WTC11 (cell line): ENCODE data around the gene MORC2. TPM values are rescaled to one million over a fixed set of nuclear protein-coding genes. Genes with fewer than 3 reads are reported as not detected.

Source experiments
- ATAC-seq: fragments of 200-7000 bp; cut with Tn5 transposase; 2 replicates; pipeline ENCODE4 v1.10.0; 2021; ENCODE audit warnings: mild to moderate bottlenecking, moderate library complexity
- CTCF ChIA-PET: fragments of 300-600 bp; sonication (Branson Sonifier 250); formaldehyde crosslinking; loops from one replicate; lab custom pipeline; 2021; ENCODE audit warnings: antibody characterized with exemption; lab: Charles Lee
- POLR2A ChIA-PET: fragments of 350-600 bp; sonication (Branson Sonifier 250); formaldehyde crosslinking; loops from one replicate; lab custom pipeline; 2021; ENCODE audit warnings: antibody characterized with exemption; lab: Charles Lee
- DNase-seq: peaks from one replicate; pipeline ENCODE4 v3.0.0; 2021; ENCODE audit warnings: low spot score
- H3K27ac Mint-ChIP-seq: 2 replicates; pipeline ENCODE4 v1.8.0; 2021; ENCODE audit warnings: mixed read lengths
- H3K27me3 Mint-ChIP-seq: 2 replicates; pipeline ENCODE4 v1.8.0; 2021; ENCODE audit warnings: low read depth, mild to moderate bottlenecking, moderate library complexity, mixed read lengths
- H3K36me3 Mint-ChIP-seq: 2 replicates; pipeline ENCODE4 v1.8.0; 2021; ENCODE audit warnings: mixed read lengths
- H3K4me1 Mint-ChIP-seq: 2 replicates; pipeline ENCODE4 v1.8.0; 2022; ENCODE audit warnings: mixed read lengths
- H3K4me3 Mint-ChIP-seq: 2 replicates; pipeline ENCODE4 v1.8.0; 2021; ENCODE audit warnings: mild to moderate bottlenecking, moderate library complexity, mixed read lengths
- H3K9me3 Mint-ChIP-seq: 2 replicates; pipeline ENCODE4 v1.8.0; 2021; ENCODE audit warnings: mixed read lengths
- ARID4B ChIP-seq: sonication (generic); formaldehyde crosslinking; IDR thresholded peaks from 2 replicates; pipeline ENCODE4 v1.8.0; 2023; ENCODE audit warnings: missing genetic modification reagents, mild to moderate bottlenecking, borderline replicate concordance
- ATF1 ChIP-seq: sonication (generic); formaldehyde crosslinking; IDR thresholded peaks from 2 replicates; pipeline ENCODE4 v1.8.1; 2023; ENCODE audit warnings: mild to moderate bottlenecking, moderate library complexity, missing genetic modification reagents
- FOXK1 ChIP-seq: sonication (generic); formaldehyde crosslinking; IDR thresholded peaks from 2 replicates; pipeline ENCODE4 v1.8.0; 2022; ENCODE audit warnings: mild to moderate bottlenecking, moderate library complexity, missing genetic modification reagents
- GABPB1 ChIP-seq: sonication (generic); formaldehyde crosslinking; IDR thresholded peaks from 2 replicates; pipeline ENCODE4 v1.8.1; 2023; ENCODE audit warnings: mild to moderate bottlenecking, missing genetic modification reagents
- IRF1 ChIP-seq: sonication (generic); formaldehyde crosslinking; IDR thresholded peaks from 2 replicates; pipeline ENCODE4 v1.8.0; 2023; ENCODE audit warnings: missing genetic modification reagents
- MYBL2 ChIP-seq: sonication (generic); formaldehyde crosslinking; IDR thresholded peaks from 2 replicates; pipeline ENCODE4 v1.8.1; 2023; ENCODE audit warnings: mild to moderate bottlenecking, moderate library complexity, missing genetic modification reagents
- NFE2L1 ChIP-seq: sonication (generic); formaldehyde crosslinking; IDR thresholded peaks from 2 replicates; pipeline ENCODE4 v1.8.1; 2023; ENCODE audit warnings: missing genetic modification reagents
- NFYB ChIP-seq: sonication (generic); formaldehyde crosslinking; conservative IDR thresholded peaks from 2 replicates; pipeline ENCODE4 v1.8.0; 2022; ENCODE audit warnings: low read depth, missing genetic modification reagents
- OVOL2 ChIP-seq: fragments of 250-450 bp; sonication (Bioruptor Pico); IDR thresholded peaks from 2 replicates; pipeline ENCODE4 v1.9.0; 2021; ENCODE audit warnings: mild to moderate bottlenecking, borderline replicate concordance
- PRRX2 ChIP-seq: fragments of 250-450 bp; sonication (Bioruptor Pico); IDR thresholded peaks from 2 replicates; pipeline ENCODE4 v1.8.0; 2021; ENCODE audit warnings: mild to moderate bottlenecking
- ZNF121 ChIP-seq: sonication (generic); formaldehyde crosslinking; IDR thresholded peaks from 2 replicates; pipeline ENCODE4 v1.8.0; 2023; ENCODE audit warnings: missing genetic modification reagents
- ZNF138 ChIP-seq: sonication (generic); formaldehyde crosslinking; conservative IDR thresholded peaks from 2 replicates; pipeline ENCODE4 v1.8.1; 2022; ENCODE audit warnings: mild to moderate bottlenecking, moderate library complexity, missing genetic modification reagents
- ZNF416 ChIP-seq: fragments of 250-450 bp; sonication (Bioruptor Pico); IDR thresholded peaks from 2 replicates; pipeline ENCODE4 v1.9.0; 2021; ENCODE audit warnings: mild to moderate bottlenecking, inconsistent platforms
- ZNF423 ChIP-seq: fragments of 250-450 bp; sonication (Bioruptor Pico); IDR thresholded peaks from 2 replicates; pipeline ENCODE4 v2.1.2; 2022; ENCODE audit warnings: mild to moderate bottlenecking, moderate library complexity
- ZNF425 ChIP-seq: fragments of 250-450 bp; sonication (Bioruptor Pico); conservative IDR thresholded peaks from 2 replicates; pipeline ENCODE4 v1.9.0; 2021; ENCODE audit warnings: mild to moderate bottlenecking
- ZNF532 ChIP-seq: fragments of 250-450 bp; sonication (Bioruptor Pico); IDR thresholded peaks from 2 replicates; pipeline ENCODE4 v1.9.0; 2021; ENCODE audit warnings: mild to moderate bottlenecking, borderline replicate concordance
- total RNA-seq: library from RNA; stranded (reverse); gene quantifications from 3 replicates; pipeline ENCODE4 v1.2.3, GENCODE V29; 2021

Gene MORC2
- total RNA-seq, 1 experiment from 2014 or later, result 62.3 TPM

- no peak for TF ChIP-seq ZNF425 (CRISPR knock-in tag)
- TF ChIP-seq ZNF121 (CRISPR knock-in tag), result no peak
- TF ChIP-seq OVOL2 (CRISPR knock-in tag), result no peak
- TF ChIP-seq ZNF416, result no peak
- no peak for TF ChIP-seq IRF1
- no peak for TF ChIP-seq GABPB1 (CRISPR knock-in tag)
- no peak for TF ChIP-seq ARID4B
- no peak for TF ChIP-seq NFE2L1 (CRISPR knock-in tag)
- TF ChIP-seq PRRX2 (CRISPR knock-in tag), result no peak
- TF ChIP-seq ZNF532 (CRISPR knock-in tag), result no peak
- TF ChIP-seq ZNF423, result no peak
These were observed 91.5 kb downstream of the MORC2 start (continued) for GRCh38 chr22:30876915-30877553.

DNA sequence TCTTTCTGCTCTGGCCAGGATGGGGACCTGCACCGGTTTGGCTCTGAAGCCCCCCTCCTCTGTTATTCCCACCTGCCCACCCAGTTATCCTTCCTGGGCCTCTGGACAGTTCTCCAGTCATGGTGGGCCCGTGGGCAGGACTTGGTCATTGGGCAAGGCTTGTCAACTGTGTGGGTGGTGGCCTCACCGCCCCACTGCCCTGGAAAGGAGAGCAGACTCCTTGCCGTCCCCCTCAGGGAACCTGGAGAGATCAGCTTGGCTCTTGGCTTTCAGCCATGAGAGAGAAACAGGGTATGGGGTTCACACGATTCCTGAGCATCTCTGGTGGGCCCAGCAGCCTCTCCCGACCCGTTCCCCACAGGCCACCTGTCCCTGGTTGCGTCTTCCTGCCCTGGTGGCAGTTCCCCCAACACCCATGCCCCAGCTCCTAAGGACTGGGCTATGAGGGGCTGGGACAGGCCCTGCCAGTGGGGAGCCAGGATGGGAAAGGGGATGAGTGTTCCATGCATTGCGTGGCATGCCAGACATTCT is 92.3 kb downstream of the MORC2 start:
- Mint-ChIP-seq H3K36me3 (no peaks in the 10 kb centered on the region), H3K27me3 (no peaks in the 10 kb centered on the region), H3K27ac (no peak overlapping the region), H3K4me1 (no peaks in the 10 kb centered on the region), H3K4me3 (no peak overlapping the region), H3K9me3 (no peaks in the 10 kb centered on the region)
- ChIA-PET CTCF (interaction anchor here (0.6 kb wide), 1 partner anchor 587 kb away, joined by 6 read pairs; the partner anchor contains the start of gene CASTOR1), POLR2A (no interaction called here)
- ATAC-seq (no peak), DNase-seq (peak; percentile 8)
- TF ChIP-seq ZNF138 (no peak), ATF1 (CRISPR knock-in tag) (no peak), FOXK1 (CRISPR knock-in tag) (no peak), MYBL2 (CRISPR knock-in tag) (no peak), NFYB (no peak), ZNF416 (no peak)
